Astrocyte of the spinal cord (primary cell): ENCODE results near the gene PKMYT1.
"Not testable (repeated sequence)": the region's sequence is repeated elsewhere in the genome, so short reads cannot be mapped to it uniquely, and the experiment has no call there.

Source experiments
- DNase-seq: peaks from one replicate; pipeline ENCODE4 v3.0.0; 2011; ENCODE audit warnings: low read depth, low spot score
- H3K4me3 ChIP-seq: 2 replicates; pipeline ENCODE4 v1.5.1; 2011; ENCODE audit warnings: low read depth, mild to moderate bottlenecking, low read length, moderate library complexity
- in situ Hi-C: cut with HindIII; loops from 2 replicates; pipeline ENCODE4 v1.10.0; 2017; ENCODE audit warnings: low sequenced_read_pairs
- TF ChIP-seq, protein P1 (sequence below): IDR thresholded peaks from 2 replicates; pipeline ENCODE4 v1.5.1; 2012; ENCODE audit warnings: low read depth, mild to moderate bottlenecking, low read length, inconsistent platforms

Gene PKMYT1

DNA sequence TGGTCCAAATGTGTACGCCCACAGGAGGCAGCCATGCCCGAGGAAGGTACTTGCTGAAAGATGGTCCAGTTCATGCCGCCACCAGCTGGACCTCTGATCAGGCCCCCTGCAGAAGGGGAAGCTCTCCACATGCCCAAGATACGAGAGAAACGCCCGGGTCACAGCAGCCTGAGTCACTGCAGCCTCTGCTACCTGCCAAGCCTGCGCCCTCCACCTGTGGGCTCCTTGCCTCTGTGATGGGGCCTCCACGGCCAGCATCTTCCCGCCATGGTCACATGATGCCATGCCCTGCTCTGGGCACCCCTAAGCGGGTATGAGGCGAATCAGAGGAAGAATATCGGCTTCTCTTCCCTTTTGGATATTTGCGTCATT lies 29.9 kb downstream of the PKMYT1 start:
- H3K4me3 ChIP-seq, result no peak overlapping the region
- DNase-seq, result no peak
- TF ChIP-seq, protein P1, sequence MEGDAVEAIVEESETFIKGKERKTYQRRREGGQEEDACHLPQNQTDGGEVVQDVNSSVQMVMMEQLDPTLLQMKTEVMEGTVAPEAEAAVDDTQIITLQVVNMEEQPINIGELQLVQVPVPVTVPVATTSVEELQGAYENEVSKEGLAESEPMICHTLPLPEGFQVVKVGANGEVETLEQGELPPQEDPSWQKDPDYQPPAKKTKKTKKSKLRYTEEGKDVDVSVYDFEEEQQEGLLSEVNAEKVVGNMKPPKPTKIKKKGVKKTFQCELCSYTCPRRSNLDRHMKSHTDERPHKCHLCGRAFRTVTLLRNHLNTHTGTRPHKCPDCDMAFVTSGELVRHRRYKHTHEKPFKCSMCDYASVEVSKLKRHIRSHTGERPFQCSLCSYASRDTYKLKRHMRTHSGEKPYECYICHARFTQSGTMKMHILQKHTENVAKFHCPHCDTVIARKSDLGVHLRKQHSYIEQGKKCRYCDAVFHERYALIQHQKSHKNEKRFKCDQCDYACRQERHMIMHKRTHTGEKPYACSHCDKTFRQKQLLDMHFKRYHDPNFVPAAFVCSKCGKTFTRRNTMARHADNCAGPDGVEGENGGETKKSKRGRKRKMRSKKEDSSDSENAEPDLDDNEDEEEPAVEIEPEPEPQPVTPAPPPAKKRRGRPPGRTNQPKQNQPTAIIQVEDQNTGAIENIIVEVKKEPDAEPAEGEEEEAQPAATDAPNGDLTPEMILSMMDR, result no peak
- in situ Hi-C loops, result no loop called here

DNA sequence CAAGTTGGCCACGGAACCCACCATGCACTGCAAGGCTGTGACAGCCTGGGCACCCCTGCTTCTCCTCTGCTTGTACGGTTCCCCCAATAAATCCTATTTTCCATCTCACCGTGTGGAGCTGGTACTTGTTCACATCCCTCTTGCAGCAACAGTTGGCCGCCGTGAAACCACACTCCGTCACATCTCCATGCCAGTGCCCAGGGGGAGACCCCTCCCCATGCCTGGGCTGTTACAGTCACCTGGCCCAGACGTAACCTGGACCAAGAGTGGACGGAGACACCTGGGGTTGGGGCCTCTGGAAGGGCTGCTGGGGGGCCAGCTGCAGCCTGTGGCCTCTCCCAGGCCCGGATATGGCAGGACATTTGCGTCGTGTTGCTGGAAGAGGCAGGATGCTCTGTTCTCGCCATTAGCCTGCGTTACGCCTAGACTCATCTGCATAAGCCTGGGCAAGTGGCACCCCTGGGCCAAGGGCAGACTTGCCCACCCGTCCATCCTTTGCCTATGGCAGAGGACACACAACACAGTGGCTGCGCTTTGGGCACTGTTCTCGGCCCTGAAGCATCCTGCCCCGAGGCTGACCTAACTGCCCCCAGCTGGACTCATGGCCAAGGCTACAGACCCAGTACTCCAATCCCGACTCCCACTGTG lies 30.4 kb downstream of the PKMYT1 start:
- TF ChIP-seq, protein P1, result no peak
- in situ Hi-C loops, result no loop called here
- no peak overlapping the region for H3K4me3 ChIP-seq
- no peak for DNase-seq

DNA sequence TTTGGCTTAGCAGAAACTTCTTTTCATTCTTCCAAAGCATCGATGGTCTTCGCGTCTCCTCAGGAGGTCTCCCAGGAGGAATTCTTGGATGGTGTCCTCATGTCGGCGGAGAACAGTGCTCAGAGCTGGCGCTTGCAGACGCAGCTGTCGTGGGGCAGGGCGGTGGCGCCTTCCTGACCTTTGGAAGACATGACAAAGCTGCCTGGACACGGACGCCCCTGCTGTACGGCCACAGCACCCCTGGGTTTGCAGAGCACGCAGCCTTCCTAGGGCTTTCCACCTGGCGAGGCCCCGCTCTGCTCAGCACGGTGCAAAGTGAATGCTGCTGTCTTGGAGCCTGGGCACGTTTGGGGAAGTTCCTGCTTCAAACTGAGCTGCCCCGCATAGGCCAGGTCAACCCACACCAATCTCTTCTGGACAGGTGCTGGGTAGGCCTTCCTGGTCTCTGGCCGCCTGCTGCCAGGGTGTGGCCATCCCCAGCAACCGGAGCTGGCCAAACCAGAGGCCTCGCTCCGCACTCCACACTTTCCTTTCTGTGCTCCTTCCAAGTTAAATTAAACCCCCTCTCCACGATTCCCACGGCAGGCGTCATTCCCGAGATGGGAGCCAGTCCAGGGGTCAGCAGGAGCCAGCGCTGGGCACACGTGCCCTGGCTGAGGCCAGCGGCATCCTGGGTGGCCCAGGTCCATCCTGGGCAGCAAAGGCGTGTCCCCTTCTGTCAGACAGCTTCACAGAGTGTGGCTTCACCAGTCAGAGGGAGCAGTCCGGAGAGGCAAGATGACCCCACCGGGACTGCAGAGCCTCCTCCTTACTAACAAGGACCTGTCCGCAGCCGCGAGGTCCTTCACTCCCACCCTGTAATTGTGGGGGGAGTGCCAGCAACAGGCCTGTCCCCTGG lies 31.2 kb downstream of the PKMYT1 start:
- DNase-seq, result no peak
- no peak overlapping the region for H3K4me3 ChIP-seq
- in situ Hi-C loops, result no loop called here
- TF ChIP-seq, protein P1, result no peak

DNA sequence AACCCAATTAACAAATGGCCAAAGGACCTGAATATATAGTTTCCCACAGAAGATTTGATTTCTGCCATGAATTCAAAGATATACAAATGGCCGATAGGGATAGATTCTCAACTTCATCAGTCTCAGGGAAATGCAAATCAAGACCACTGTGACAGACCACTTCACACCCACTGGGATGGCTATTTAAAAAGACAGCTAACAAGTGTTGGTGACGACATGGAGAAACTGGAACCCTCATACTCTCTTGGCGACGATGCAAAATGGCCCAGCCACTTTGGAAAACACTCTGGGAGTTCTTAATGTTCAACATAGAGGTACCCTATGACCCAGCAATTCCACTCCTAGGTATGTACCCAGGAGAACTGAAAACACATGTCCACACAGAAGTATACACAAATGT lies 33.6 kb downstream of the PKMYT1 start:
- H3K4me3 ChIP-seq, result no peak overlapping the region
- TF ChIP-seq, protein P1, result no peak
- in situ Hi-C loops, result no loop called here
- no peak for DNase-seq

DNA sequence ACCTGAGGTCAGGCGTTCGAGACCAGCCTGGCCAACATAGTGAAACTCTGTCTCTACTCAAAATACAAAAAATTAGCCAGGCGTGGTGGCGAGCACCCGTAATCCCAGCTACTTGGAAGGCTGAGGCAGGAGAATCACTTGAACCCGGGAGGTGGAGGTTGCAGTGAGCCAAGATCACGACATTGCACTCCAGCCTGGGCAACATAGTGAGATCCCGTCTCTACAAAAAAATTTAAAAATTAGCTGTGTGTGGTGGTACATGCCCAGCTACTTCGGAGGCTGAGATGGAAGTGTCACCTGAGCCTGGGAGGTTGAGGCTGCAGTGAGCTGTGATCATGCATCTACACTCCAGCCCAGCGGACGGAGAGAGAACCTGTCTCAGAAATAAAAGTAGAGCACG lies 36.5 kb downstream of the PKMYT1 start:
- DNase-seq, H3K4me3 ChIP-seq, in situ Hi-C loops: not testable (repeated sequence)

DNA sequence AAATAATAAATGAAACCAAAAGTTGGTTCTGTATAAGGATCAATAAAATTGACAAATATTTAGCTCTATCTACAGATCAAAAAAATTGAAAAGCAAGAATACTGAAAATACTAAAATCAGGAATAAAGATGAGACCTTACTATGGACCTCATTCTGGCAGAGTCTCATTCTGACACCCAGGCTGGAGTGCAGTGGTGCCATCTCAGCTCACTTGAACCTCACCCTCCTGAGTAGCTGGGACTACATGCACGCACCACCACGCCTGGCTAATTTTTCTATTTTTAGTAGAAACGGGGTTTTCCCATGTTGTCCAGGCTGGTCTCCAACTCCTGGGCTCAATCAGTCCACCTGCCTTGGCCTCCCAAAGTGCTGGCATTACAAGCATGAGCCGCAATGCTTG lies 38.2 kb downstream of the PKMYT1 start:
- no peak overlapping the region for H3K4me3 ChIP-seq
- in situ Hi-C loops, result no loop called here
- TF ChIP-seq, protein P1, result no peak
- no peak for DNase-seq

DNA sequence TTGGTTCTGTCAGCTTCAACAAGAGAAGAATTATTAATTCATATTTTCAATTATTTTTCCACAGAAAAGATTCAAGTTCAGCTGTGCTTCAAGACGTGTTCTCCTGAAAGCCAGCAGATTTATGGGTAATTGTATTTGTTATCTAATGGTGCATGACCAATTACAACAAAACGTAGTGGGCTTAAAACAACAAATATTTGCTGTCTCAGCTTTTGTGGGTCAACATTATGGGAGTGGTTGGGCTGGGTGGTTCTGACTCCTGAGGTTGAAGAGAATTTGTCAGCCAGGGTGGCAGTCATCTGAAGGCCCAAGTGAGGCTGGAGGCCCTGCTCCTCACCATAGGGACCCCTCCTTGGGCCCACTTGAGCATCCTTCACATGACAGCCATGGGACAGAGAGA lies 40.3 kb downstream of the PKMYT1 start:
- no peak for DNase-seq
- TF ChIP-seq, protein P1, result no peak
- in situ Hi-C loops, result no loop called here
- no peak overlapping the region for H3K4me3 ChIP-seq
